ENCODE data around the gene ANGEL1. TPM values are rescaled to one million over a fixed set of nuclear protein-coding genes. Genes with fewer than 3 reads are reported as not detected.

ANGEL1 gene
- total and polyA plus RNA-seq, 2 donors (not counting 1 experiment from before 2014, with no cell fraction given), result 6.6 to 8.4 TPM

DNA sequence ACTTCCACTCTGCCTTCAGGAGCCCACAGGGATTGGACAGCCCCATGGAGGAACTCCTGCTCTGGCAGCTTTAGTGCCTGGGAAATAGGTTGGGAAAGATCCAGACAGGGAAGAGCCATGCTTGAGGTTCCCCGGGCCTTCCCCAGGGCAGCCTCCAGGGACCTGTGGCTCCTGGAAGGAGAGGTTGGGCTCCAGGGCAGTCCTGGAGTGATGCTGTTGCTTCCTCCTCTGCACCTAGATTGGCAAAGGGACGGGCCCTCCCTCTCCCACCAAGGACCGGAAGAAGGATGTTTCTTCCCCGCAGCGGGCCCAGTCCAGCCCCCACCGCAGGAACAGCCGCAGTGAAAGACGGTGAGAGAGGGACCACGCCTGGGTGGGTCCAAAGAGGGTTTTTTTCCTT, 35.0 kb downstream of the ANGEL1 start:
- H3K36me3 ChIP-seq (ENCODE audit: control insufficient read depth, insufficient read depth, low read length), result no peaks in the 10 kb centered on the region
- no peak for DNase-seq (ENCODE audit: low read depth in 2 of 2)
- H3K4me3 ChIP-seq (replicated peaks in 1 of 4; ENCODE audit: control extremely low read depth in 1 of 4, insufficient read depth in 1 of 4, low read depth in 3 of 4, low read length in 4 of 4), result no peak overlapping the region
- H3K4me2 ChIP-seq (ENCODE audit: extremely low read depth, insufficient read depth, low read length), result no peak overlapping the region
- H3K9me3 ChIP-seq (ENCODE audit: control insufficient read depth, insufficient read depth, low read depth, low read length), result no peaks in the 10 kb centered on the region
- H3K27ac ChIP-seq (ENCODE audit: insufficient read depth, low read length), result no peak overlapping the region
- H3K79me2 ChIP-seq (ENCODE audit: control insufficient read depth, insufficient read depth, low read length), result no peaks in the 10 kb centered on the region
- no peak overlapping the region for H2AFZ ChIP-seq (ENCODE audit: low read length)
- TF ChIP-seq EZH2 (IDR thresholded peaks at IDR 0.05; ENCODE audit: low read length, missing control alignments) (no peak), CTCF (conservative IDR thresholded peaks at IDR 0.05 in 1 of 2, IDR thresholded peaks at IDR 0.05 in 1 of 2; ENCODE audit: low read depth in 1 of 2, low read length in 2 of 2) (no peak)
- peaks cover 17% of the 10 kb centered on the region for H3K4me1 ChIP-seq (ENCODE audit: control insufficient read depth, extremely low read depth, insufficient read depth, low read length)
- H4K20me1 ChIP-seq (ENCODE audit: control insufficient read depth, extremely low read depth, insufficient read depth, low read length), result no peaks in the 10 kb centered on the region
- no peaks in the 10 kb centered on the region for H3K27me3 ChIP-seq (ENCODE audit: control insufficient read depth, insufficient read depth, low read length)
- H3K9ac ChIP-seq (ENCODE audit: insufficient read depth, low read length), result no peak overlapping the region

DNA sequence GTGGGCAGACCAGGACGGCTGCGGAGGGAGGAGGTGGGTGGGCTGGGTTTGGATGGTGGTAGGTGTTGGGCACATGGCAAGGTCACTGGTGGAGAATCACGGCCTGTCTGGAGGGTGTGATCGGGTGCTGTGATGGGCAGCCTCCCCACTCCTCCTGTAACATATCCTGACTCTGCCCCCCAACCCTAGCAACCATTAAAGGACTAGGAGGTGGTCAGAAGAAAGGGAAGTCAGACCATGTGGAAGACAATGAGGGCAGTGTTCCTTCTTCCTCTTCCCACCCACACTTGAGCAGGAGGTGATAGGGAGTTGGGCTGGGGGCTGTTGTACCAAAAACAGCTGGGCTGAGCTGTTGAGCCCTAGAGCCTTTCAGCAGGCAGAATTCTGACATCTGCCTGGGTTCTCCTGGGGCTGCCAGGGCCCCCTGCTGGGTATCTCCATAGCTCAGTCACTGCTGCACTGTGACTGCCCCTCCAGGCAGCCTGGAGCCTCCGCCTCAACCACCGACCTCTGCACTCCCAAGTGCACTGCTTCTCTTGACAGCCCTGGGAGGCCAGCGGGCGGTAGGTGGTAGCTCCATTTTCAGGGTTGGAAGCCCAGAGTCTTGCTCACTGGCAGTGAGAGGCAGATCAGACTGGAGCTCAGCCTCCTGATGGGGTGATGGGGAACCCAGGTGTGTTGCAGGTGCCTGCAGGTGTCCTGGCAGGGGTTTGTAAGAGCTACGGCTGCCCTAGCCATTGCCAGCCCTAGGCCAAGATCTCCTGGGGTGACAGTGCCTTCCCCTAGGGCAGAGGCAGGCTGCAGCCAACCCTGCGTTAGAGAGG, 36.0 kb downstream of the ANGEL1 start:
- H3K9ac ChIP-seq (ENCODE audit: insufficient read depth, low read length), result no peak overlapping the region
- H3K4me2 ChIP-seq (ENCODE audit: extremely low read depth, insufficient read depth, low read length), result no peak overlapping the region
- H3K4me3 ChIP-seq (replicated peaks in 1 of 4; ENCODE audit: control extremely low read depth in 1 of 4, insufficient read depth in 1 of 4, low read depth in 3 of 4, low read length in 4 of 4), result no peak overlapping the region
- H3K27me3 ChIP-seq (ENCODE audit: control insufficient read depth, insufficient read depth, low read length), result no peaks in the 10 kb centered on the region
- no peaks in the 10 kb centered on the region for H3K36me3 ChIP-seq (ENCODE audit: control insufficient read depth, insufficient read depth, low read length)
- H2AFZ ChIP-seq (ENCODE audit: low read length), result no peak overlapping the region
- peaks cover 21% of the 10 kb centered on the region for H3K4me1 ChIP-seq (ENCODE audit: control insufficient read depth, extremely low read depth, insufficient read depth, low read length)
- H4K20me1 ChIP-seq (ENCODE audit: control insufficient read depth, extremely low read depth, insufficient read depth, low read length), result no peaks in the 10 kb centered on the region
- no peak for TF ChIP-seq EZH2 (IDR thresholded peaks at IDR 0.05; ENCODE audit: low read length, missing control alignments)
- TF ChIP-seq CTCF (conservative IDR thresholded peaks at IDR 0.05 in 1 of 2, IDR thresholded peaks at IDR 0.05 in 1 of 2; ENCODE audit: low read depth in 1 of 2, low read length in 2 of 2), result no peak
- no peak overlapping the region for H3K27ac ChIP-seq (ENCODE audit: insufficient read depth, low read length)
- H3K9me3 ChIP-seq (ENCODE audit: control insufficient read depth, insufficient read depth, low read depth, low read length), result no peaks in the 10 kb centered on the region
- no peaks in the 10 kb centered on the region for H3K79me2 ChIP-seq (ENCODE audit: control insufficient read depth, insufficient read depth, low read length)
- no peak for DNase-seq (ENCODE audit: low read depth in 2 of 2)

- Histone ChIP-seq H3K4me1 (ENCODE audit: control insufficient read depth, extremely low read depth, insufficient read depth, low read length) (peaks cover 15% of the 10 kb centered on the region), H4K20me1 (ENCODE audit: control insufficient read depth, extremely low read depth, insufficient read depth, low read length) (no peaks in the 10 kb centered on the region), H3K9ac (ENCODE audit: insufficient read depth, low read length) (no peak overlapping the region), H3K4me3 (replicated peaks in 1 of 4; ENCODE audit: control extremely low read depth in 1 of 4, insufficient read depth in 1 of 4, low read depth in 3 of 4, low read length in 4 of 4) (no peak overlapping the region), H3K79me2 (ENCODE audit: control insufficient read depth, insufficient read depth, low read length) (no peaks in the 10 kb centered on the region), H3K4me2 (ENCODE audit: extremely low read depth, insufficient read depth, low read length) (no peak overlapping the region), H2AFZ (ENCODE audit: low read length) (no peak overlapping the region), H3K27me3 (ENCODE audit: control insufficient read depth, insufficient read depth, low read length) (no peaks in the 10 kb centered on the region), H3K9me3 (ENCODE audit: control insufficient read depth, insufficient read depth, low read depth, low read length) (no peaks in the 10 kb centered on the region), H3K36me3 (ENCODE audit: control insufficient read depth, insufficient read depth, low read length) (no peaks in the 10 kb centered on the region), H3K27ac (ENCODE audit: insufficient read depth, low read length) (no peak overlapping the region)
- TF ChIP-seq EZH2 (IDR thresholded peaks at IDR 0.05; ENCODE audit: low read length, missing control alignments) (no peak), CTCF (conservative IDR thresholded peaks at IDR 0.05 in 1 of 2, IDR thresholded peaks at IDR 0.05 in 1 of 2; ENCODE audit: low read depth in 1 of 2, low read length in 2 of 2) (no peak)
- DNase-seq (ENCODE audit: low read depth in 2 of 2), result no peak
Measured at GRCh38 chr14:76775695-76776427, 36.8 kb downstream of the ANGEL1 start.
